ENCODE results near the gene ACSS3.

Gene ACSS3

DNA sequence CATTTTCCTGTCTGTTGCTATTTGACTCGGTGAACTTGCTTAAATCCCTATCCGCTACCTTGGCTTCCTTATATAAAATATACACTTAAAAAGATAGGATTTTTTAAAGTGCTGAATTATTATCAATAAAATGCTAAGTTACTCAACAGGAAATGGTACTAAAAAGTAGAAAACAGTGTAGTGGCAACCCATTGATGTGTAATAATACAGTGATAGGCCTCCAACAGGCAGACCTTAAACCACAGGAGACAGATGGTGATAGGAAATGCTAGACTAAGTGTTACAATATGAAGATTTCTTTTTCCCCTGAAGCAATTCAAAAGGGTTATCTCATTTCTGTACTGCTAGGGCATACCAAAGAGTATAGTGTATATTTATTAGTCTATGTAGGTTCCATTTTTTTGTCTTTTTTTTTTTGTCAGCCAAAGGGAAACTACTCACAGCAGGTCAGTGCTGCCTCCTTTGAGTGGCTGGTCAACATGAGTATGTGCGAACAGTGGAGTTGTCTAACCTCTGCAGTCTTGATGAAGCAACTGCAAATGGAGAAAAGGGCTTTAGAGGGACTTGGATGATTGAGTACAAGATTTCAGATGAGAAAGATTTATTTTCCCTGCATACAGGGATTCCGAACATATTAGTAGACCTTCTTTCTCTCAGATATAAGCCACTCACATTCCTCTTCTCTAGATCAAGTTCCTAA is 183.8 kb downstream of the ACSS3 start:
- Histone ChIP-seq H3F3A (ENCODE audit: insufficient read depth, low read length) (no peaks in the 10 kb centered on the region), H3K4me1 (ENCODE audit: insufficient read depth, low read length, severe bottlenecking) (no peaks in the 10 kb centered on the region), H3K4me2 (ENCODE audit: low read length) (no peak overlapping the region), H3K27ac (ENCODE audit: low read depth, low read length, poor library complexity, severe bottlenecking) (no peak overlapping the region), H4K20me1 (ENCODE audit: insufficient read depth, low read length) (no peaks in the 10 kb centered on the region), H2AFZ (ENCODE audit: low read length) (no peak overlapping the region), H3K79me2 (ENCODE audit: insufficient read depth, low read length) (no peaks in the 10 kb centered on the region), H3K27me3 (ENCODE audit: insufficient read depth, low read length) (no peaks in the 10 kb centered on the region), H3K9me3 (ENCODE audit: low read length) (no peaks in the 10 kb centered on the region), H3K4me3 (ENCODE audit: low read depth, low read length, poor library complexity, severe bottlenecking) (no peak overlapping the region), H3K36me3 (ENCODE audit: insufficient read depth, low read length) (no peaks in the 10 kb centered on the region), H3K9ac (ENCODE audit: low read length) (no peak overlapping the region), H3K9me2 (ENCODE audit: low read depth, low read length) (no peaks in the 10 kb centered on the region)
- TF ChIP-seq, protein P1, sequence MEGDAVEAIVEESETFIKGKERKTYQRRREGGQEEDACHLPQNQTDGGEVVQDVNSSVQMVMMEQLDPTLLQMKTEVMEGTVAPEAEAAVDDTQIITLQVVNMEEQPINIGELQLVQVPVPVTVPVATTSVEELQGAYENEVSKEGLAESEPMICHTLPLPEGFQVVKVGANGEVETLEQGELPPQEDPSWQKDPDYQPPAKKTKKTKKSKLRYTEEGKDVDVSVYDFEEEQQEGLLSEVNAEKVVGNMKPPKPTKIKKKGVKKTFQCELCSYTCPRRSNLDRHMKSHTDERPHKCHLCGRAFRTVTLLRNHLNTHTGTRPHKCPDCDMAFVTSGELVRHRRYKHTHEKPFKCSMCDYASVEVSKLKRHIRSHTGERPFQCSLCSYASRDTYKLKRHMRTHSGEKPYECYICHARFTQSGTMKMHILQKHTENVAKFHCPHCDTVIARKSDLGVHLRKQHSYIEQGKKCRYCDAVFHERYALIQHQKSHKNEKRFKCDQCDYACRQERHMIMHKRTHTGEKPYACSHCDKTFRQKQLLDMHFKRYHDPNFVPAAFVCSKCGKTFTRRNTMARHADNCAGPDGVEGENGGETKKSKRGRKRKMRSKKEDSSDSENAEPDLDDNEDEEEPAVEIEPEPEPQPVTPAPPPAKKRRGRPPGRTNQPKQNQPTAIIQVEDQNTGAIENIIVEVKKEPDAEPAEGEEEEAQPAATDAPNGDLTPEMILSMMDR (IDR thresholded peaks at IDR 0.05; ENCODE audit: low read length): no peak
- TF ChIP-seq EZH2 (IDR thresholded peaks at IDR 0.05; ENCODE audit: borderline replicate concordance, low read length): no peak

GRCh38 chr12:81263072-81263471 is 185.2 kb downstream of the ACSS3 start:
- Histone ChIP-seq H3K4me1 (ENCODE audit: insufficient read depth, low read length, severe bottlenecking) (no peaks in the 10 kb centered on the region), H2AFZ (ENCODE audit: low read length) (no peak overlapping the region), H3K36me3 (ENCODE audit: insufficient read depth, low read length) (no peaks in the 10 kb centered on the region), H3K4me3 (ENCODE audit: low read depth, low read length, poor library complexity, severe bottlenecking) (no peak overlapping the region), H3F3A (ENCODE audit: insufficient read depth, low read length) (no peaks in the 10 kb centered on the region), H3K9ac (ENCODE audit: low read length) (no peak overlapping the region), H3K27ac (ENCODE audit: low read depth, low read length, poor library complexity, severe bottlenecking) (no peak overlapping the region), H3K9me3 (ENCODE audit: low read length) (no peaks in the 10 kb centered on the region), H4K20me1 (ENCODE audit: insufficient read depth, low read length) (no peaks in the 10 kb centered on the region), H3K79me2 (ENCODE audit: insufficient read depth, low read length) (no peaks in the 10 kb centered on the region), H3K9me2 (ENCODE audit: low read depth, low read length) (no peaks in the 10 kb centered on the region), H3K4me2 (ENCODE audit: low read length) (no peak overlapping the region), H3K27me3 (ENCODE audit: insufficient read depth, low read length) (no peaks in the 10 kb centered on the region)
- TF ChIP-seq EZH2 (IDR thresholded peaks at IDR 0.05; ENCODE audit: borderline replicate concordance, low read length): no peak
- TF ChIP-seq, protein P1 (IDR thresholded peaks at IDR 0.05; ENCODE audit: low read length): no peak

DNA sequence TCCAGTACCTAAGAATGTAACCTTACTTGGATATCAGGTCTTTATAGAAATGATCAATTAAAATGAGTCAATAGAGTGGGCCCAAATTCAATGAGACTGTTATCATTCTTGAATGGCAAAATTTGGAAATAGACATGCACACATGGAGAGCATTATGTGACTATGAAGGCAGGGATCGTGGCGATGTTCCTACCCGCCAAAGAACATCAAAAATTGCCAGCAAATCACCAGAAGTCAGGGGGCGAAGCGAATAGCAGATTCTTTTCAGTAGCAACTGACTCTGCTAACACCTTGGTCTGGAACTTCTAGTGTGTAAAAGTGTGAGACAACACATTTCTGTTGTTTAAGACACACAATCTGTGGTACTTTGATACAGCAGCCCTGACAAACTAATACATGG is 192.5 kb downstream of the ACSS3 start:
- no peaks in the 10 kb centered on the region for H3K9me2 ChIP-seq (ENCODE audit: low read depth, low read length)
- H3K27me3 ChIP-seq (ENCODE audit: insufficient read depth, low read length): no peaks in the 10 kb centered on the region
- no peaks in the 10 kb centered on the region for H3F3A ChIP-seq (ENCODE audit: insufficient read depth, low read length)
- H3K27ac ChIP-seq (ENCODE audit: low read depth, low read length, poor library complexity, severe bottlenecking): no peak overlapping the region
- TF ChIP-seq, protein P1 (IDR thresholded peaks at IDR 0.05; ENCODE audit: low read length): no peak
- TF ChIP-seq EZH2 (IDR thresholded peaks at IDR 0.05; ENCODE audit: borderline replicate concordance, low read length): no peak
- no peak overlapping the region for H3K4me2 ChIP-seq (ENCODE audit: low read length)
- H3K9ac ChIP-seq (ENCODE audit: low read length): no peak overlapping the region
- H2AFZ ChIP-seq (ENCODE audit: low read length): no peak overlapping the region
- H3K79me2 ChIP-seq (ENCODE audit: insufficient read depth, low read length): no peaks in the 10 kb centered on the region
- no peaks in the 10 kb centered on the region for H3K9me3 ChIP-seq (ENCODE audit: low read length)
- H3K36me3 ChIP-seq (ENCODE audit: insufficient read depth, low read length): no peaks in the 10 kb centered on the region
- no peaks in the 10 kb centered on the region for H4K20me1 ChIP-seq (ENCODE audit: insufficient read depth, low read length)
- no peaks in the 10 kb centered on the region for H3K4me1 ChIP-seq (ENCODE audit: insufficient read depth, low read length, severe bottlenecking)
- H3K4me3 ChIP-seq (ENCODE audit: low read depth, low read length, poor library complexity, severe bottlenecking): no peak overlapping the region
